Stomach (tissue), 4 donors: ENCODE measurements around the gene ARFIP1.

Source experiments
- CTCF ChIP-seq, 7 experiments: fragments of 450-650 bp in 4 of 7; fragments of 200-600 bp in 3 of 7; sonication (generic) in 3 of 7; IDR thresholded peaks; one replicate each; pipeline ENCODE4 v1.5.1; 2016 to 2019; ENCODE audit warnings: antibody characterized with exemption in 7 of 7, control low read depth in 2 of 7, mild to moderate bottlenecking in 1 of 7
- EP300 ChIP-seq: sonication (generic); formaldehyde crosslinking; IDR thresholded peaks from one replicate; pipeline ENCODE4 v1.6.1; 2017; ENCODE audit warnings: antibody characterized with exemption
- POLR2A ChIP-seq, 4 donors: fragments of 450-650 bp; IDR thresholded peaks; one replicate each; pipeline ENCODE4 v1.6.1; 2016; ENCODE audit warnings: antibody characterized with exemption in 4 of 4, control low read depth in 2 of 4, mild to moderate bottlenecking in 1 of 4, moderate library complexity in 1 of 4

DNA sequence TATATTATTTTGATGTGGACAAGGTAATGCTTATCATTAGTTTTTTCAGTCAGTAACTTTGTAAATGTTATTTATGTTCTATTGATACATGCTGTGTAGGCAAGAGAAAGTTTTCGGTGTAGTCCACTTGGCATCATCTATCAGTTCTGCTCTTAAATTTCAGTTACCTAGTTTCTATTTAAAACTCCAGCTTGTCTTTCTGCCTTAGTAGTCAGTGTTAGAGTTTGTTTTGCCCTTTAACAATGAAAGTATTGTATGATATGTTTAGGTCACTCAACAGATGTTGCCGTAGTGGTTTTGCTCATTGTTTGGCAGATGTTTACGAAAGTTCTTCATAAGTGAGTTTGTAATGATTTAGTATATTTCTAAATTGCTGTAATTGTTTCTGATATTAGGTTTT, 121.5 kb downstream of the ARFIP1 start:
- TF ChIP-seq EP300 (no peak), CTCF (IDR thresholded peaks at IDR 0.05) (no peak), POLR2A (IDR thresholded peaks at IDR 0.05) (no peak)
